Uterus (tissue), 2 donors: ENCODE results near the gene EML1.

Experiments used
- POLR2A ChIP-seq, 2 donors: fragments of 450-650 bp; IDR thresholded peaks; one replicate each; pipeline ENCODE4 v1.6.1; 2016; ENCODE audit warnings: antibody characterized with exemption in 2 of 2, mild to moderate bottlenecking in 1 of 2, moderate library complexity in 1 of 2
- TF ChIP-seq, protein P1 (sequence below), 4 experiments: fragments of 200-600 bp in 2 of 4; fragments of 450-650 bp in 2 of 4; sonication (generic) in 2 of 4; IDR thresholded peaks; one replicate each; pipeline ENCODE4 v1.5.1; 2016 to 2019; ENCODE audit warnings: antibody characterized with exemption in 4 of 4, mild to moderate bottlenecking in 2 of 4, moderate library complexity in 1 of 4

GRCh38 chr14:99857551-99857950 lies 64.3 kb downstream of the EML1 start:
- no peak for TF ChIP-seq POLR2A (IDR thresholded peaks at IDR 0.05)
- TF ChIP-seq, protein P1, sequence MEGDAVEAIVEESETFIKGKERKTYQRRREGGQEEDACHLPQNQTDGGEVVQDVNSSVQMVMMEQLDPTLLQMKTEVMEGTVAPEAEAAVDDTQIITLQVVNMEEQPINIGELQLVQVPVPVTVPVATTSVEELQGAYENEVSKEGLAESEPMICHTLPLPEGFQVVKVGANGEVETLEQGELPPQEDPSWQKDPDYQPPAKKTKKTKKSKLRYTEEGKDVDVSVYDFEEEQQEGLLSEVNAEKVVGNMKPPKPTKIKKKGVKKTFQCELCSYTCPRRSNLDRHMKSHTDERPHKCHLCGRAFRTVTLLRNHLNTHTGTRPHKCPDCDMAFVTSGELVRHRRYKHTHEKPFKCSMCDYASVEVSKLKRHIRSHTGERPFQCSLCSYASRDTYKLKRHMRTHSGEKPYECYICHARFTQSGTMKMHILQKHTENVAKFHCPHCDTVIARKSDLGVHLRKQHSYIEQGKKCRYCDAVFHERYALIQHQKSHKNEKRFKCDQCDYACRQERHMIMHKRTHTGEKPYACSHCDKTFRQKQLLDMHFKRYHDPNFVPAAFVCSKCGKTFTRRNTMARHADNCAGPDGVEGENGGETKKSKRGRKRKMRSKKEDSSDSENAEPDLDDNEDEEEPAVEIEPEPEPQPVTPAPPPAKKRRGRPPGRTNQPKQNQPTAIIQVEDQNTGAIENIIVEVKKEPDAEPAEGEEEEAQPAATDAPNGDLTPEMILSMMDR (IDR thresholded peaks at IDR 0.05) = no peak
